HG03558 (cell line): Measurements from ENCODE around the gene CLDN20.
A peak's percentile ranks its signal among the peaks of the same experiment; 100 is the strongest.
"Not testable (repeated sequence)": the region's sequence is repeated elsewhere in the genome, so short reads cannot be mapped to it uniquely, and the experiment has no call there.

Source experiments
- ATAC-seq: cut with Tn5 transposase; IDR thresholded peaks from one replicate; pipeline ENCODE4 v1.9.1; 2021; ENCODE audit warnings: moderate number of reproducible peaks; ENCODE audit not compliant: unreplicated experiment; ENCODE audit errors: extremely low read depth

The CLDN20 gene

GRCh38 chr6:155263373-155264063 lies at the start of gene CLDN20:
TSS of gene CLDN20 (plus strand) at chr6:155264013. CDS start at chr6:155275720, 11,707 bp downstream.
- no peak for ATAC-seq

GRCh38 chr6:155215906-155216305 lies 47.9 kb upstream of the CLDN20 start:
- no peak for ATAC-seq

GRCh38 chr6:155216312-155217046 lies 47.3 kb upstream of the CLDN20 start:
- no peak for ATAC-seq

GRCh38 chr6:155218711-155219110 lies 45.1 kb upstream of the CLDN20 start:
- ATAC-seq, result not testable (repeated sequence)

GRCh38 chr6:155219299-155219698 lies 44.5 kb upstream of the CLDN20 start:
- ATAC-seq, result no peak

GRCh38 chr6:155219858-155220301 lies 43.9 kb upstream of the CLDN20 start:
- ATAC-seq, result no peak

GRCh38 chr6:155221086-155221485 lies 42.7 kb upstream of the CLDN20 start:
- ATAC-seq, result no peak

- ATAC-seq, result no peak
Measured at GRCh38 chr6:155222506-155222905, 41.3 kb upstream of the CLDN20 start.

- peak; percentile 94 for ATAC-seq
Measured at GRCh38 chr6:155223646-155224451, 40.0 kb upstream of the CLDN20 start.

- no peak for ATAC-seq
Measured at GRCh38 chr6:155224618-155225017, 39.2 kb upstream of the CLDN20 start.

- ATAC-seq, result no peak
Measured at GRCh38 chr6:155227046-155227445, 36.8 kb upstream of the CLDN20 start.

GRCh38 chr6:155228546-155229166 lies 35.2 kb upstream of the CLDN20 start:
- ATAC-seq, result no peak

- not testable (repeated sequence) for ATAC-seq
Measured at GRCh38 chr6:155230975-155231374, 32.8 kb upstream of the CLDN20 start.

GRCh38 chr6:155232848-155233247 lies 31.0 kb upstream of the CLDN20 start:
- no peak for ATAC-seq

GRCh38 chr6:155234167-155234566 lies 29.6 kb upstream of the CLDN20 start:
- no peak for ATAC-seq

GRCh38 chr6:155234687-155235086 lies 29.1 kb upstream of the CLDN20 start:
- no peak for ATAC-seq

GRCh38 chr6:155235087-155235486 lies 28.7 kb upstream of the CLDN20 start:
- ATAC-seq, result no peak

- no peak for ATAC-seq
Measured at GRCh38 chr6:155237613-155238012, 26.2 kb upstream of the CLDN20 start.

- ATAC-seq, result no peak
Measured at GRCh38 chr6:155240905-155241600, 22.8 kb upstream of the CLDN20 start.

GRCh38 chr6:155241966-155242365 lies 21.8 kb upstream of the CLDN20 start:
- no peak for ATAC-seq
